Liver (tissue), 9 donors: ENCODE data around the gene NTNG1. TPM values are rescaled to one million over a fixed set of nuclear protein-coding genes. Genes with fewer than 3 reads are reported as not detected.

Experiments
- DNase-seq: peaks from one replicate; pipeline ENCODE4 v3.0.0-alpha.2; 2017; ENCODE audit warnings: low spot score
- H3K27ac ChIP-seq, 2 donors: one replicate each; pipeline ENCODE4 v1.7.0; 2013; ENCODE audit warnings: inconsistent platforms in 2 of 2, low read length in 2 of 2, control low read depth in 1 of 2, low read depth in 1 of 2, mild to moderate bottlenecking in 1 of 2
- H3K27me3 ChIP-seq, 4 donors: one replicate each; pipeline versions ENCODE4 v1.6.1 to v1.7.0; 2013; ENCODE audit warnings: low read length in 3 of 4, inconsistent platforms in 1 of 4, mild to moderate bottlenecking in 1 of 4, moderate library complexity in 1 of 4; ENCODE audit not compliant: control insufficient read depth in 4 of 4, insufficient read depth in 4 of 4
- H3K36me3 ChIP-seq, 4 donors: one replicate each; pipeline versions ENCODE4 v1.6.1 to v1.7.0; 2013; ENCODE audit warnings: low read length in 3 of 4, mild to moderate bottlenecking in 3 of 4, low read depth in 1 of 4, moderate library complexity in 1 of 4; ENCODE audit not compliant: control insufficient read depth in 4 of 4, insufficient read depth in 3 of 4
- H3K4me1 ChIP-seq, 4 donors: one replicate each; pipeline versions ENCODE4 v1.6.1 to v1.7.0; 2013; ENCODE audit warnings: low read length in 3 of 4, mild to moderate bottlenecking in 3 of 4, moderate library complexity in 1 of 4; ENCODE audit not compliant: control insufficient read depth in 4 of 4, insufficient read depth in 4 of 4
- H3K4me3 ChIP-seq, 3 donors: one replicate each; pipeline versions ENCODE4 v1.6.1 to v1.7.0; 2013; ENCODE audit warnings: low read length in 3 of 3, control low read depth in 1 of 3, low read depth in 1 of 3, mild to moderate bottlenecking in 1 of 3
- H3K9ac ChIP-seq, 2 donors: one replicate each; pipeline ENCODE4 v1.7.0; 2013; ENCODE audit warnings: low read length in 2 of 2, mild to moderate bottlenecking in 2 of 2, moderate library complexity in 2 of 2, control low read depth in 1 of 2, low read depth in 1 of 2
- H3K9me3 ChIP-seq, 4 donors: one replicate each; pipeline versions ENCODE4 v1.6.1 to v1.7.0; 2013; ENCODE audit warnings: low read length in 3 of 4; ENCODE audit not compliant: control insufficient read depth in 4 of 4
- ATF3 ChIP-seq: IDR thresholded peaks from 2 replicates; pipeline ENCODE4 v1.6.1; 2016; ENCODE audit warnings: antibody characterized with exemption
- CTCF ChIP-seq: fragments of 150-350 bp; IDR thresholded peaks from 2 replicates; pipeline ENCODE4 v1.5.1; 2017; ENCODE audit warnings: improper control_type of control experiment, low read depth, low read length; ENCODE audit not compliant: missing input control
- EGR1 ChIP-seq, 2 donors: IDR thresholded peaks; 2 replicates each; pipeline ENCODE4 v1.6.1; 2016 to 2018; ENCODE audit warnings: antibody characterized with exemption in 2 of 2, low read depth in 2 of 2
- FOXA1 ChIP-seq: IDR thresholded peaks from 2 replicates; pipeline ENCODE4 v1.6.1; 2016; ENCODE audit warnings: antibody characterized with exemption
- FOXA2 ChIP-seq: IDR thresholded peaks from 2 replicates; pipeline ENCODE4 v1.6.1; 2016; ENCODE audit warnings: antibody characterized with exemption
- GABPA ChIP-seq, 2 donors: IDR thresholded peaks in 1 of 2; conservative IDR thresholded peaks in 1 of 2; 2 replicates each; pipeline ENCODE4 v1.6.1; 2016; ENCODE audit warnings: antibody characterized with exemption in 2 of 2, mild to moderate bottlenecking in 1 of 2, moderate library complexity in 1 of 2
- HNF4A ChIP-seq, 2 donors: conservative IDR thresholded peaks; 2 replicates each; pipeline ENCODE4 v1.6.1; 2016; ENCODE audit warnings: antibody characterized with exemption in 2 of 2, mild to moderate bottlenecking in 2 of 2
- JUND ChIP-seq, 2 donors: IDR thresholded peaks; 2 replicates each; pipeline ENCODE4 v1.6.1; 2016; ENCODE audit warnings: antibody characterized with exemption in 2 of 2
- NR2F2 ChIP-seq: IDR thresholded peaks from 2 replicates; pipeline ENCODE4 v1.6.1; 2016; ENCODE audit warnings: antibody characterized with exemption
- RAD21 ChIP-seq, 2 donors: IDR thresholded peaks; 2 replicates each; pipeline ENCODE4 v1.6.1; 2016; ENCODE audit warnings: antibody characterized with exemption in 2 of 2, mild to moderate bottlenecking in 2 of 2
- REST ChIP-seq: IDR thresholded peaks from 2 replicates; pipeline ENCODE4 v1.6.1; 2016; ENCODE audit warnings: antibody characterized with exemption, mild to moderate bottlenecking
- RXRA ChIP-seq, 2 donors: IDR thresholded peaks; 2 replicates each; pipeline ENCODE4 v1.6.1; 2017 to 2018; ENCODE audit warnings: antibody characterized with exemption in 2 of 2, mild to moderate bottlenecking in 1 of 2
- SP1 ChIP-seq: IDR thresholded peaks from 2 replicates; pipeline ENCODE4 v1.6.1; 2018; ENCODE audit warnings: antibody characterized with exemption, mild to moderate bottlenecking
- TAF1 ChIP-seq: conservative IDR thresholded peaks from 2 replicates; pipeline ENCODE4 v1.6.1; 2016; ENCODE audit warnings: antibody characterized with exemption, mild to moderate bottlenecking
- YY1 ChIP-seq: IDR thresholded peaks from 2 replicates; pipeline ENCODE4 v1.6.1; 2016; ENCODE audit warnings: antibody characterized with exemption, mild to moderate bottlenecking
- ZBTB33 ChIP-seq: IDR thresholded peaks from 2 replicates; pipeline ENCODE4 v1.6.1; 2016; ENCODE audit warnings: antibody characterized with exemption
- WGBS: extraction: QIAGEN DNeasy Blood & Tissue Kit; methylation state at CpG from one replicate; pipeline ENCODE4 v1.1.7; 2013; 5-methylcytosine and 5-hydroxymethylcytosine counted together
- polyA plus RNA-seq, 2 donors: library from polyadenylated mRNA; stranded (reverse) in 1 of 2; unstranded in 1 of 2; fragments of 200-250 nt in 1 of 2; fragments of >200 nt in 1 of 2; fragmentation: Nextera tagmentation in 1 of 2; extraction: Ambion mirVana in 1 of 2; gene quantifications; one replicate each; pipeline versions ENCODE4 v1.2.1 to v1.2.3, GENCODE V29; 2013 to 2015
- total RNA-seq, 2 donors: library from RNA; depleted of rRNA; stranded (reverse); fragments of >200 nt; gene quantifications; one replicate each; pipeline ENCODE4 v1.2.3, GENCODE V29; 2014
- donor health status: healthy.
- donor health status: healthy.
- donor health status: healthy.
- donor health status: healthy.
- donor health status: healthy.

Gene NTNG1
- total and polyA plus RNA-seq, 4 donors: under 0.01 TPM; not detected in 2

GRCh38 chr1:107276247-107276646, 135.4 kb downstream of the NTNG1 start (continued):
- TF ChIP-seq REST (no peak), ATF3 (no peak), GABPA (IDR thresholded peaks at IDR 0.05 in 1 of 2, conservative IDR thresholded peaks at IDR 0.05 in 1 of 2) (no peak), FOXA2 (no peak), NR2F2 (no peak), TAF1 (no peak), SP1 (no peak), EGR1 (IDR thresholded peaks at IDR 0.05; ENCODE audit: low read depth in 2 of 2) (no peak), YY1 (no peak), RXRA (IDR thresholded peaks at IDR 0.05) (no peak), RAD21 (IDR thresholded peaks at IDR 0.05) (no peak)

- Histone ChIP-seq H3K27ac (no peak overlapping the region), H3K4me1 (no peaks in the 10 kb centered on the region), H3K9ac (no peak overlapping the region), H3K9me3 (no peaks in the 10 kb centered on the region), H3K36me3 (no peaks in the 10 kb centered on the region), H3K4me3 (no peak overlapping the region), H3K27me3 (no peaks in the 10 kb centered on the region)
- peak; percentile 39 for DNase-seq
- WGBS: 9% methylated on average over 4 of the region's 4 CpGs
- TF ChIP-seq ZBTB33 (no peak), FOXA2 (no peak), REST (no peak), FOXA1 (no peak), RAD21 (IDR thresholded peaks at IDR 0.05) (peak; percentile 50 to 53), SP1 (no peak), ATF3 (no peak), JUND (IDR thresholded peaks at IDR 0.05) (no peak), HNF4A (conservative IDR thresholded peaks at IDR 0.05) (no peak), CTCF (peak; percentile 24), EGR1 (IDR thresholded peaks at IDR 0.05; ENCODE audit: low read depth in 2 of 2) (no peak)
Observed at GRCh38 chr1:107277022-107277421, 136.2 kb downstream of the NTNG1 start.
